Muscle of arm (tissue), 12 donors: ENCODE data around the gene BMAL1. TPM values are rescaled to one million over a fixed set of nuclear protein-coding genes. Genes with fewer than 3 reads are reported as not detected.
"Not testable (repeated sequence)": the region's sequence is repeated elsewhere in the genome, so short reads cannot be mapped to it uniquely, and the experiment has no call there.

Source experiments
- DNase-seq: peaks from one replicate; pipeline ENCODE4 v3.0.0-alpha.2; 2013
- polyA plus RNA-seq, 12 donors: library from polyadenylated mRNA; unstranded; fragments of 120-200 nt; gene quantifications; one replicate each; pipeline ENCODE4 v1.2.1, GENCODE V29; 2013; ENCODE audit not compliant: insufficient read length in 12 of 12

BMAL1 gene
- polyA plus RNA-seq, 12 donors: 5.8 to 17.8 (median 10.1) TPM; not detected in 2

DNA sequence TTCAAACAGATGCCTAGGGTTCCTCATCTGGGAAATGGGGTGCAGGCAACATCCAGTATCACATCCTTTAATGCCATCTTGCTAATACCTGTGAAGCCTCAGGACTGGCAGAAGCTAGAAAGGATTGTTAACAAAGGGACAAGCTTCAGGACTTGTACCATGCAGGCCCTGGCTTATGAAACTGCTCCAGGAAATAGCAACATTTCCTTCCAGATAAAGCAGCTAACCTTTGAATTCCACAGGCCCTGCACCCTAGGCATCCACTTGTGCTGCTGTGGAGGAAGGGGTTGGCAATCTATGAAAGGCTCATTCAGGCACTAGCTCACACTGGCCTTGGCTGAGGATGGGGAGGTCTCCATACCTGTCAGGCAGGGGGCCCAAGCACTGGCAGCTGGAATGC, 98.2 kb downstream of the BMAL1 start:
- DNase-seq: no peak

DNA sequence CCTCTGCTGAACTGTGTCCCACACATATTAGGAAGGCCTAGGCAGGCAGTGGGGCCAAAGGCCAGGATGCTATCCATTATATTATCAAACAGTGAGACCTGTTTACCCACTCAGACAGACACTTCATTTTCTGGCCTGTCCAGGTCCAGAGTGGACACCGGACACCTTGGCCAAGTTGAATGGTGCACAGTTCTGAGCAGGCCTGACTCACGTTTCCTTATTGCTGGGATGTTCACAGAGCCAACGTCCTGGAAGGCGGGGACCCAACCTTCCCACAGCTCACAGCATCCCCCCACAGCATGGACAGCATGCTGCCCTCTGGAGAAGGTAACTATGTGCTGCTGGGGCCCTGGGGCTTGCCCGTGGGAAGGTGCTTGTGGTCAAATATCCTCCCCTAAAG, 98.8 kb downstream of the BMAL1 start:
- no peak for DNase-seq

DNA sequence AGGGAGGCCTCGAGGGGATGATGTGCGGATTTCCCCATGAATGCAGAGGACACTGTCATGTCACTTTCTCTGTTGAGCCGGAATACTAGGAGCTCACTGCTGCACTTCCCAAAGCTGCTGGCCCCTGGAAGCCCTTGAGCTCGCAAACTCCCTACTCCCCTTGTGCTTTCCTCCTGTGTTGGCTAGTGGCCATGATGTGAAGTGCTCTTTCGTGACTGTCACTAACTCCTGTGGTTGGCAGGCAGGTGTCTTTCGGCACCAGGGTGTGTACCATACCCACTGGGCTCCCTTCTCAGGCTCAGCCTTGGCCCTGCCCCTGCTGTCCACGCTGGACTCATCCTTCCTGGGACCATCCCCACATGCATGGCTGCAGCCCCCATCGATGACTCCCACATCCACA, 99.2 kb downstream of the BMAL1 start:
- no peak for DNase-seq

DNA sequence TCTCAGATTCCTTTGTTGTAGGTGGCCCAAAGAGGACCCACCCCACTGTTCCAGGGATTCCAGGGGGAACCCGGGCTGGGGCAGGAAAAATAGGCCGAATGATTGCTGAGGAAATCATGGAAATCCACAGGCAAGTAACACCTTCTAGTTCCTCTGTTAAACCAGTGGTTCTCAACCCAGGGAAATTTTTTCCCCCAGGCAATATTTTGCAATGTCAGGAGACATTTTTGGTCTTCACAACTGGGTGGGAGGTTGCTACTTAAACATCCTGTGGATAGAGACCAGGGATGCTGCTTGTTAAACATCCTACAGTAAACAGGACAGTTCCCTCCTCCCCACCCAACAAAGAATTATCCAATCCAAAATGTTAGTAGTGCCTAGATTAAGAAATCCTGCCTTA, 100.7 kb downstream of the BMAL1 start:
- DNase-seq: no peak

DNA sequence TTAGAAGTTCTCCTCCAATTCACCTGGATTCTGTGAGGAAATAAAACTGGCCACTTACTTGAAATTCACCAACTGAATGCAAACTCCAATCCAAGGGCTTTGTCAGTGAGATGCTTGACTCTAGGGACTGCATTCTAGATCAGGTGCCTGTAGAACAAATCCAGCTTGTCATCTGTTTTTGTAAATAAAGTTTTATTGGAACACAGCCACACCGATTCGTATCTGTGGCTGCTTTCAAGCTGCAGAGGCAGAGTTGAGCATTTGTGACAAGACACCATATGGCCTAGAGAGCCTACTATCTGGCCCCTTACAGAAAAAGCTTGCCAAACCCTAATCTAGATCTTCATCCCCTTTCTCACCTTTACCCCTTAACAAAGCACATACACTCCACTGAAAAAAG, 103.1 kb downstream of the BMAL1 start:
- DNase-seq: no peak

DNA sequence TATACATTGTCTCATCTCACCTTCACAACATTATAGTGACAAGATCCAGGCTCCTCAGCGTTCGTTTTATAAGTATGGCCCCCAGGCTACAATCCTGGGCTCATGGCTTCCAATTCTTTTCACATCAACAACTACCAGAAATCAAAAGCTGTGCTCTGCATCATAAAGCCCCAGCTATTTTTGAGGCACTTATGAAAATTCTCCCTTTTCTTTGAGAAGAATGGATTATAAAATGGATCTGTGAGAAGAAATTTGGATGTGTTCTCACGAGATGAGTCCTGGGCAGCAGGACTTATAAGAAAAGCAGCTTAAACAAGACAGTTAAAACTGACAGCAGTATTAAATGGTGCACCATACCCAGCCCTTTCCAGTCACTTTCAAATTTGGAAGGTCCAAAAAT, 105.2 kb downstream of the BMAL1 start:
- no peak for DNase-seq

DNA sequence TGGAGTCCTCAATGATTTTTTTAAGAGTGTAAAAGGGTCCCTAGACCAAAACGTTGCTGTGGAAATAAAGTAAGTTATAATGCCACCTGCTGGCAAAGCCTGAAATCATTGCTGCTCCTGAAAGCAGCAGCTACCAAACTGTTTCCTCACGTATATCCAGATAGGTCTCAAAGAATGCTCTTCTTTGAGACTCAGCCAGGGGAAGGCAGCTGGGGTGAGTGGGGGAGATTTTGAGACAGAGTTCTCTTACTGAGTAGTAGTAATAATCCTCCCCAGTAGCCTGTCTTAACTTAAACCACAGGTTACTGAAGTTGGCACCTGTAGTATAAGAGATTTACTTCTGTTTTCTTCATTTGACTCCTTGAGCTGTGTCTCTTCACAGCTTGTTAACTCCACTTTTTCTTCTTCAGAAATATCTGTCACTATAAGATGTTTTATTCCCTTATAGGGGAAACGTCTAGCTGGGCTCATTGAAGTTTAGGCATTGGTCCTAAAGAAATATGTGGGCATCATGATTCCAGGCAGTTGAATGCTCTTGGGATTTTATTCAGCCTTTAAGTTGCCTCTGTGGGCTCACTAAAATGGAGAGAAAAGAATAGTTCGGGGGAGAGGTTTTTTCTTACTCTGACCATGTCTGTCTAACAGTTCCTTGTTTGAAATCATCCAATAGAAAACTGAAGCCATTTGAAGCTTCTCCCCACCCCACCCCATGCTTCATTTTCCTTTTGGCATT, 107.5 kb downstream of the BMAL1 start:
- peak; percentile 51 for DNase-seq

DNA sequence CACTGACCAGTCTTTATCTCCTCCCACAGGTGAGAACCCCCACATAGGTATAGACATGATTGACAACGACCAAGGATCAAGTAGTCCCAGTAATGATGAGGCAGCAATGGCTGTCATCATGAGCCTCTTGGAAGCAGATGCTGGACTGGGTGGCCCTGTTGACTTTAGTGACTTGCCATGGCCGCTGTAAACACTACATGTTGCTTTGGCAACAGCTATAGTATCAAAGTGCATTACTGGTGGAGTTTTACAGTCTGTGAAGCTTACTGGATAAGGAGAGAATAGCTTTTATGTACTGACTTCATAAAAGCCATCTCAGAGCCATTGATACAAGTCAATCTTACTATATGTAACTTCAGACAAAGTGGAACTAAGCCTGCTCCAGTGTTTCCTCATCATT, 109.0 kb downstream of the BMAL1 start:
- no peak for DNase-seq

DNA sequence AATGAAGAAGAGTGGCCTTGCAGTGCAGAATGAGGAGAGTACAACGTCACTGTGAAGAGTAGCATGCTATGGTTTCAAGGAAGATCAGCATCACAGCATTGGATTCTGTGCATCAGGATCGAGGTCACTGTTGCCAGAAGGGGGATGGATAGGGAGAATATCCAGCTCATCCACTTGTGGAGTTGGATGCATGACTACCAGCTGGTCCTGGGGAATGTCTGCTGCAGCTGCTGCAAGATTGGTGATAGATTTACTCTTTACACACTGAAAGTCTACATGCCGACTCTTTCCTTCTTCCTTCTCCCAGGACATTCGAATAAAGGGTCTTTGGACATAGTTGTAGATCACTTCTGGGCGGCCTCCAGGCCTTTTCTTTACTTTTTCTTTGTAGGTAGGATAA, 111.2 kb downstream of the BMAL1 start:
- peak; percentile 3 for DNase-seq

DNA sequence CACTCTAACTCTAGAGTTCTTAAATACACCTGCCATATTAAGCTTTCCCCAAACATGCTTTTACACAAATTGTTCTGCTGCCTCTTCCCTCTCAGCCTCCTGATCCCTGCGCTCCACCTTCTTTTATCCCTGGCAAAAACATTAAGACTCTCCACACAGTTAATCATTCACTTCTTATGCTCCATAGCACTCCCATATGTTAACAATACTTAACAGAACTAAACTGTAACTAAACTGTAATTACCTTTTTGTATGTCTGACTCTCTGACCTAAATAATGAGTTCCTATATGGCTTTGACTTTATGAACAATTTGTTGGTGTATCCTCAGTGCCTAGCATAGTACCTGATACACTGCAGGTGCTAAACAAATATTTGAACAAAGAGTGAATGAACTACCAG, 113.6 kb downstream of the BMAL1 start:
- DNase-seq: no peak

DNA sequence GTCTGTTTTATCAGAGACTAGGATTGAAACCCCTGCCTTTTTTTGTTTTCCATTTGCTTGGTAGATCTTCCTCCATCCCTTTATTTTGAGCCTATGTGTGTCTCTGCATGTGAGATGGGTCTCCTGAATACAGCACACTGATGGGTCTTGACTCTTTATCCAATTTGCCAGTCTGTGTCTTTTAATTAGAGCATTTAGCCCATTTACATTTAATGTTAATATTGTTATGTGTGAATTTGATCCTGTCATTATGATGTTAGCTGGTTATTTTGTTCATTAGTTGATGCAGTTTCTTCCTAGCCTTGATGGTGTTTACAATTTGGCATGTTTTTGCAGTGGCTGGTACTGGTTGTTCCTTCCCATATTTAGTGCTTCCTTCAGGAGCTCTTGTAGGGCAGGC, 120.7 kb downstream of the BMAL1 start:
- DNase-seq: not testable (repeated sequence)

DNA sequence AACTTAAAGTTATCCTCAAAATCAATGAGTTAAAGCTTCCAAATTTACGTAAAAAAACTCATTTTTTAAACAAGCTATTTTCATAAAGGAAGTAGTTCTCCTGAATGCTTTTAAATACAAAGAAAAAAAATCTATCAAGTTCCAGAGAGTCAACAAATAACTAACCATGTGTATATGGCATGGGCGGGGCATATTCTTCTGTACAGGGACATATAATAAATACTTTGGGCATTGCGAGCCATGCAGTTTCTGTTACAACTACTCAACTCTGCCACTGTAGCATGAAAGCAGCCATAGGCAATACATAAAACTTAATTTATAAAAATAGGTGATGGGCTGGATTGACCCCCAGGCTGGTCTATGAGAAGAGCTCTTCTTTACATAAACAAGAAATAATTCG, 127.6 kb downstream of the BMAL1 start:
- DNase-seq: no peak

DNA sequence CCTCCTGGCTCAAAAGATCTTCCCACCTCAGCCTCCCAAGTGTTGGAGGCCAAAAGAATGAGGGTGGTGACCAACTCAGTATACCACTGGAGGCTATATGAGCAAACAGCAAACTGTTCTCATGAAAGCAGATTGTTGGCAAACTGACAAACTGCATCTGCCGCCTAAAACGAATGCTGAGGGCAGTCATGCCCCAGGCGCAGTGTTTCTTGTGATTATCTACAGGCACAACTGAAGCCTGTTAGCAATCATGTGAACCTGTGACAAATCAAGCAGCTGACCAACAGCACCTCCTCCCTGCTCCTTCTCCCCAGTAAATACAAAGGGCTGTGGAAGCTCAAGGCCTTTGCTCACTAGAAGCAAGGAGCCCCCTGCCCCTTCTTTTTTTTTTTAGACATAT, 137.6 kb downstream of the BMAL1 start:
- no peak for DNase-seq

DNA sequence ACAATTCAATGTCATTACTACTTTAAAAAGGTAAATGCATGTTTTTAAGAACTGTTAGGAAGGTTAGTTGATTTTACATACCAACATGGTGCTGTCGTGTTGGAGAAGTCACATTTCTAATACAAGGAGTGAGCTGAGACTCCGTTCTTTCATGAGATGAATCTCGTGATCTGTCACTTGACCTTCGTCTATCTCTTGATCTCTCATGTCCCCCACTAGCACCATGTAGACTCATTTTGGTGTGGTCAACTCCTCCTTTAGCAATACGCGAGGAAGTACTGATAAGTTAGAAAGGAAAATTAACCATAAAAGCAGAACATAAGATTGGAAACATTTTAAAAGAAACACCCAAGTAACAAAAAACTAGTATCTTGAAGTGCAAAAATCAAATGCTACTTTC, 144.0 kb downstream of the BMAL1 start:
- DNase-seq: no peak

DNA sequence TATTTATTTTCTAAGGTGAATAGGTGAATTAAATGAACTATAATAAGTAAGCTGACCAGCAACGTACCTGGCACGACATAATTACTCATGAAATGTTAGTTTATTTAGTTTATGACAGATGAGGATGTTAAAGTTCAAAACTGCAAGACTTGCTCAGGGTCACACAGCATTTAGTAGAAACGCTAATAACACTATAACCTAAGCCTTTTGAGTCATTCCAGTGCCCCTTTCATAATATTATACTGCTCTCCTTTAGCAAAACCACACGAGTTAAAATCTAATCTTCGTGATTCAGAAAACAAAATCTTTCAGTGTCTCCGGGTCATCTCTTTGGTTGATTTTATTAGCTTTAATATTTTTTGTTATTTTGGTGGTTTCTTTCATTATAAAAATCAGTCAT, 145.8 kb downstream of the BMAL1 start:
- DNase-seq: no peak

DNA sequence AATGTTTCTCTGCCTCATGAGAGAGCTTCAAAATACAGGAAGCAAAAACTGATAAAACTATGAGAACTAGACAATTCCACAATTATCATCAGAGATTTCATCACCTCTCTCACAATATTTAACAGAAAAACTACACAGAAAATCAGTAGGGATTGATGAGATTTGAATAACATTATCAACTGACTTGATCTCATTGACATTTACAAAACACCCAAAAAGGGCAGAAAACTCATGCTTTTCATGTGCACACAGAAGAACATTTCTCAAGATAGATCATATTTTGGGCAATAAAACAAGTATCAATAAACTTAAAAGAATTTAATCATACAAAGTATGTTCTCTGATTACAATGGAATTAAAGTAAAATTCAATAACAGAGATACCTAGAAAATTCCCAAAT, 149.8 kb downstream of the BMAL1 start:
- DNase-seq: no peak

DNA sequence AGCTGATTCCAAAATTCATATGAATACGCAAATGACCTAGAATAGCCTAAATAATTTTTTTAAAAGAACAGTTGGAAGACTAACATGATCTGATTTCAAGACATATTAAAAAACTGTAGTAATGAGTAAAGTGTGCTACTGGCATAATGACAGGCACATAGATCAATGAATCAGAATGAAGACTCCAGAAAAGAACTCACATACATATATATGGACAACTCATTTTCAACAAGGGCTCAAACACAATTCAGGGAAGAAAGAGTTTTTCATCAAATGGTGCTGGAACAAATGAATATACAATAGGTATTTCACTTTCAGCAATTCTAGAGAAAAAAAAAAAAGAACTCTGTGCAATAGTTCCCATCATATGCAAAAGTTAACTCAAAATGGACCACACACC, 151.7 kb downstream of the BMAL1 start:
- no peak for DNase-seq

DNA sequence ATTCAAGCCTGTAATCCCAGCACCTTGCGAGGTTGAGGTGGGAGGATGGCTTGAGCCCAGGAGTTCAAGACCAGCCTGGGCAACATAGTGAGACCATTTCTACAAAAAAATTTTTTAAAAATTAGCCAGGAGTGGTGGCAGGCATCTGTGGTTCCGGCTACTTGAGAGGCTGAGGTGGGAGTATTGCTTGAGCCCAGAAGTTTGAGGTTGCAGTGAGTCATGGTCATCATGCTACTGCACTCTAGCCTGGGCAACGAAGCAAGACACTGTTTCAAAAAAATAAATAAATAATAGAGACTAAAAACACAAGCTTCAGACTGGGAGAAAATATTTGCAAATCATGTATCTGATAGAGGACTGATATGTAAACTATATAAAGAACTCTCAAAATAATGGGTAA, 152.2 kb downstream of the BMAL1 start:
- DNase-seq: no peak

DNA sequence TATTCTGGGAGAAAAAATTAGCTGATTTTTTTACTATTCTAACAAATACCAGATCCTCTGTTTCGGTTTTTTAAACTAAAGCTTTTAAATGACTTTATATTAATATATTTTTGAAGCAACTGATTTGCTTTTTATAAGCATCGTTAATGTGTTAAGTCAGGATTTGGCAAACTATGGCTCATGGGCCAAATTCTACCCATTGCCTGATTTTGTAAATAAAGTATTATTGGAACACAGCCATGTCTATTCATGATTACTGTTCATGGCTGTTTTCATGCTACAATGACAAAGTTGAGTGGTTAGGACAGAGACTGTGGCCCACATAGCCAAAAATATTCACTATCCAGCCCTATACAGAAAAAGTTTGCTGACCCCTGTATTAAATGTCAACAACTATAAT, 155.8 kb downstream of the BMAL1 start:
- DNase-seq: no peak

DNA sequence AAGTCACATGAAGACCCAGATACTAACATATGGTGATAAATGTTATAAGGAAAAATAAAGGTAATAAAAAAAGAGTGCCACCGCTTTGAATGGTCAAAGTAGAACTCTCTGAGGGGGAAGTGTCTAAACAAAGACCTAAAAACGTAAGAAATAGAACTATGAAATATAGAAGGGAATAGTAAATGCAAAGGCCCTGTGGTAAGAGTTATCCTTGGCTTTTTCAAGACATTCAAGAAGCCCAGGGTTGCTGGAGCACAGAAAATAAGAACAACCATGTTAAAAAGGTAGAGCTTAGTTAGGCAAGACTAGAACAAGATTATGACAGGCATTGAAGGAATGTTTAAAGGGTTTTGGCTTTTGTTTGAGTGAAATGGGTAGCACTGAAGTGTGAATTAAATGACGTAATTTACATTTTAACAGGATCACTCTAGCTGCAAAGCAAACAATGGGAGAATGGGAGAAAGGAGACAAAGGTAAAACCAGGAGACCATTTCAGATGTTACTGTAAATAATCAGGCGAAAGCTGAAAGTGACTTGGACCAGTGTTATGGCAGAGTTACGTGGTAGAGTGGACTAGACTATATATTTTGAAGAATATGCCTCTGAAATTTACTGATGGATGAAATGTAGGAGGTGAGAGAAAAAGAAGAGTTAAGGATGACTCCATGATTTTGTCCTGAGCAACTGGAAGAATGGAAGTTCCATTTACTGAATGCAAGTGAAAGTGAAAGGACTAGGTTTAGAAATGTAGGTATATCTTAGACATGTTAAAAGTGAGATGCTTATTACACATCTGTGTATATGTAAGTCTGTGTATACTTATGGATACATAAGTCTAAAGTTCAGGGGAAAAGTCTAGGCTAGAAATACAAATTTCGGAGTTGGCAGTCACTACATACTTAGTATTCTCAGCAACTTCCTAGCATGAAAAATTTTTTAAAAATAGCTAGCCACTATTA, 156.9 kb downstream of the BMAL1 start:
- DNase-seq: no peak

DNA sequence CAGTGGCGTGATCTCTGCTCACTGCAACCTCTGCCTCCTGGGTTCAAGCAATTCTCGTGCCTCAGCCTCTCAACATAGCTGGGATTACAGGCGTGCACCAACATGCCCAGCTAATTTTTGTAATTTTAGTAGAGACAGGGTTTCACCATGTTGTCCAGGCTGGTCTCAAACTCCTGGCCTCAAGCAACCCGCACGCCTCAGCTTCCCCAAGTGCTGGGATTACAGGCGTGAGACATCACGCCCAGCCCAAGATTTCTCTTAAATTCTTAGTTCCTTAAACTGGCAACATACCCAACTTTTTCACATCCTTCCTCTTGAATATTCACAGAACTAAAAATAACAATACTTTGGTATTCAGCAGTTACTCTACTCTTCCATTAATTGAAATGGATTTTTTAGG, 159.2 kb downstream of the BMAL1 start:
- DNase-seq: not testable (repeated sequence)
